Measurements from ENCODE around the gene PSD4.

The PSD4 gene

DNA sequence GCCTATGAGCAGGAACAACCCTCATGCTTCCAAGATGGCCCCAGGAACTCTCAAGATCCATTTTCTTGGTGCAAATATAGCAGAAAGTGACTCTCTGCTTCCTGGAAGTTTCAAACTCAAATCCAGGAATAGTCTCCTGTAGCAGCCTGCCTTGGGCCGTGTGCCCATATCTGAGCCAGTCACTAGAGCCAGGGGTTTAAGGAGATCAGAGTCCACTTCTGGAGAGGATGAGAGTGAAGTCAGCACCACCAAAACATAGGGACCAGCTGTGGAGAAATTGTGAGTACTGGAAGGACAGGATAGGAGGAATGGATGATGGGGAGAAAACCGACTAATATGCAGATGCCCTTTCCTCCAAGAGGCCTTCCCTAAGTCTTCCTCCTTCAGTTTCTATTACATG, 33.2 kb downstream of the PSD4 start:
- DNase-seq (ENCODE audit: low read depth): no peak

DNA sequence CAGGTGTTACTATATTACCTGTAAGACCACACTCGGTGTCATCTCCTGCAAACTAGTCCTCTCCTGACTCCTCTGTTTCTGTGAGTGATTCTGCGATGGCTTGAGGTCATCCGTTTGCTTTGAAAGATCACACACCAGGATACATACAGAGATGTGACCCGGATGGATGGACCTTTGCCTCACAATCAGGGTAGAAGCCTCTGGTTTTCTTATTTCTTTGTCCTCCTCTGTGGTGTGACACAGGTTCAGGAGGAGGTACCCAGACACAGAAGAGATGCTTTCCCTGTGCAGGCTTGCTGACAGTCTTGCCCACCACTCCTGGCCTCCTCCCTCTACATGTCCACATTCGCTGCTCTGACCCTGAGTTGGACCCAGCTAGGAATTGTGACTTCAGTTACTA, 34.6 kb downstream of the PSD4 start:
- no peak for DNase-seq (ENCODE audit: low read depth)

DNA sequence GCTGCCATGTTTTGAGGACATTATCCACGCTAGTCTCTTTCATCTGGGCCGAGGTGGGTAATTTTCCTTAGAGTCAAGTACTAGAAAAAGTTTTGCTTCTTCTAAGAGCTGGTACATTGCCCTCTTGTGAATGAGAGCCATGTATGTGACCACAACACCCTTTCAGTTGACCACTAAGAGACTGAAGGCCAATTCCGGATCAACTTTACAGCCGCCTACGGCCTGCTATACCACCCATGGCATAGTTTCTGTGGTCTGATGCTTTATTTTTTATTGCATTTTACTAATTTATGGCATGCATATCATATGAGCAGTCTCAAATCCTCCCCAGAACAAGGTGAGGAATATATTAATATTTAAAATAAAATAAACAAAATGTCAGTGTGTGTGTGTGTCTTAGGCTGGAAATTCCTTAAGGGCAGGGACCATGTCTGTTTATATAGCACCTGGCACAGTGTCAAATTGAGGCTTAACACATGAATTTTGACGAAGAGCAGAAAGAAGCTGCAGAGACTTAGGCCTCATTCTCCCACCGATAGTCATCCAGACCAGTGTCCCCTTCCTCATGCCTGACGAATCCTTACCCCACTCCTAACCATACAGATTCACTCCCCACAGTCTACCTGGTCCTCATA, 35.4 kb downstream of the PSD4 start:
- DNase-seq (ENCODE audit: low read depth): no peak

DNA sequence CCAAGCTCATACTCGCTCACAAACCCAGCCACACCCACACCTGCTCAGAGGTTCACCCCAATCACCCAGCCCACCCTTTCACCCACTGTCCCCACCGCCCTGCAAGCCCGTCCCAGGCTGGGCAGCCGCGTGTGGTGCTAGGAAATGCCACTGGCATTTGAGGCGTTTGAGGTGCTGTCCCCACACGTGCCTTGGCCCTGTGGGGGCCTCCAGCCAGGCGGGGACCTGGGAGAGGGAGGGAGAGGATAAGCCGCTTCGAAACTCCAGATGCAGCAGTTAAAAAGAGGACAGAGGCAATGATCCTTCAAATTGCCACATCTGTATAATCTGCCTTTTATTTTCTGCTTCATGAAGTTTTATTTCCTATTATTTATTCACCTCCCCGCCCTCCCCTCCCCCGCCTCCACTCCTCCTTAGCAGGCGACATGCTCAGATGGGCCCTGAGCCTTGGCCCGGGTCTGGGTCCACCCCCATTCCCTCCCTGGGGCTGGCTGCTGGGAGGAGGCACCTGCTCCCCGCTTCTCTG, 35.9 kb downstream of the PSD4 start:
- DNase-seq (ENCODE audit: low read depth): no peak

DNA sequence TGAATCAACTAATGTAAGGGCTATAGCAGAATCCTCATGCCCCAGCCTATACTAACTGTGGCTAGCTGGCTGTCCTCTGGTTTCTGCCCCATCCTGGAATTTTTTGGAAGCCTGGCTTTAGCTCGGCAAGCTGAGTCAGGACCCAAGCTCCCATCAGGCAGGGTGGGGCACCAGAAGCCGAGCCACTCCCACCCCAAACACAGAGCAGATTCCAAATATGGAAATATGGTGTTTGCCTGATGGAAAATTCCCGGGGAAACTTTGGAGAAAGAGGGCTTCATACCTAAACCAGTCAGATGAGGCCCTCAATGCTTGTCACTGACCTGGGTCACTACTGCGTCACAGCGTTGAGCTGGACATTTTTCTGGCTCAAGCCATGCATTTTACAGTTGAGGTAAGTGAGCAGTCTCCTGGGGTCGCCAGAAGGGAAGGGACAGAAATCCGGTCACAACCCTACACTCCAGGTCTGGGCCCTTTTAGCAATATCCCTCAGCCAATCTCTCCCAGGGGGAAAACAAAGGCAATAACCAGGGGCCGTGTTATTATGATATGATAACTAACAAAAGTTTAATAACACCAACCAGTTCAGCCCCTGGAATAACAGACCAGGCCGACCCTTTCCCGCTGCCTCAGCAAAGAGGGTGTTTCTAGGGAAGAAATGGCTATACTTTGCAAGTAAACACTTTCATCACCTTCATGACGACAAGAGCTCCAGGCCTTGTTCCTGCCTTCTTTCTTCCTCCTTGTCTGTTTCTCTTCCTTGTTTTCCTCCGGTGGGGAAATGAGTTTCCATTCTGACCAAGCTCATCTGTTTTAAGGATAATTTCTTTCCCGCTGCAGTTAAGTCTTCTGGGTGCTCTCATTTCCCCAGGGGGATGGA, 37.7 kb downstream of the PSD4 start:
- DNase-seq (ENCODE audit: low read depth): no peak

DNA sequence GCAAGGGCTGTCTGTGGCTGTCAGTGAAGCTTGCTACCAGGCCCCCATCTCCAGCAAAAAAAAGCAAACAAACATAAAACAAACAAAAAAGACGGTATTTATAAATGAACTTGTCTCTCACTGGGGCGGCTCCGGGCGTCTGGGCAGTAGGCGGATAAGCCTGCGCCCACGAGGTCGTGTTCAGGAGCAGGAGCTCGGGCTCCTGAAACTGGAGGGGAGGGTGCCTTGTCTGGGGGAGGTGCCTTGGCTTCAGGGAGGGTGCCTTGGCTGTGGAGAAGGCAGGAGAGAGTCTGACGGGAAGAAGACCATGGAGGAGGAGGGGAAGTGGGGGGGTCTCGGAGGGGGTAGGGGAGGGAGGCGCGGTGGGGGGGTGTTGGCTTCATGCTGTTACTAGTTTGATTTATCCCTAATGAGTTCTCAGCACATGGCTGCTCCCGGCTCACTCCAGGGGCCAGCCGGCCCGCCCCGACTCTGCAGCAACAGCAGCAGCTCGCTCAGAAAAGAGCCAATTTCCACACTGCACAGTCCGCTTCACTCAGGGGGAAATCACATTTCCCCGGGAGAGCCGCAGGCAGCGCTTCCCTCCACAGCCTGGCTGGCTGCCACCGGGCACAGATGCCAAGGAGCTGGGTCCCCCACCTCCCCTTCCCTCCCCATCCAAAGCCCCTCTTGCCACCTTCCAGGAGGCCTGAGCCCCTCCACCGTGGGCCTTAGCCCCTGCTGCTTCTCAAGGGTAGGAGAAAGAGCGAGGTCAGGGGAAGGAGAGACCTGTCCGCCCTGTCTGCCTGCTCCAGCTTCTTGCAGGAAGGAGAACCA, 38.7 kb downstream of the PSD4 start:
- DNase-seq (ENCODE audit: low read depth): no peak

DNA sequence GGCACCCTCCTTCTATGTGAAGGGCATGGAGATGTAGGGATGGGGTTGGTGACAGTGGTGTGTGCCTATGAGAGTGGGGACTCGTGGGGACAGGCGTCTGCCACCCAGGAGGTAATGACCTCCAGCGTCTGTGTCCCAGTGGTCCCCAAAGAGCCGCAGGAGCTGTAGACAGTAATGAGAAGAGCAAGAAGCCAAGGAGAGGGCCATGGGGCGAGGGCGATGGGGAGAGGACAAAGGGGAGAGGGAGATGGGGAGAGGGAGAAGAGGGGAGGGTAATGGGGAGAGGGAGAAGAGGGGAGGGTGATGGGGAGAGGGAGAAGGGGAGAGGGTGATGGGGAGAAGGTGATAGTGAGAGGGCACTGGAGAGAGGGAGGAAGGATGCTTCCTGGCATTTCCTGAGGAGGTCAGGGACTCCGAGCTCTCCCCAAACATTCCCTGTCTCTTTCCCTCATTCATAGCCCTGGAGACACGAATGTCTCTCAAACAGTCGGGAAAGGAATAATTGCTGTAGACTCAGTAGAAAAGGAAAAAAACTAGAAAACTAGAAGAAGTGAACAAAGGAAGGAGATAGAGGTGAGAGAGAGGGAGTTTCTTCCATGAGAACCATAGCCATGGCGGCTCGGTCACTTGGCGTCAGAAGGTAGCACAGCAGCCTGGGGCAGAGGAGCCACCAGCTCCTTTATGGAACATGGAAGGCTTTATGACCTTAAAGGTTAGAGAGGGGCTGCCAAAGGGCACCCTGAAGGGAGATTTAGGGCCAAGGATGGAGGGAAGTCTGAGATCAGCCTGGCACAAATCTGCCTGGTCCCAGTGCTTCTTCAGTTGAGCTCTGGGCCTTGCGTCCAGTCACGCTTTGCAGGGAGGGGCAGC, 39.5 kb downstream of the PSD4 start:
- no peak for DNase-seq (ENCODE audit: low read depth)

DNA sequence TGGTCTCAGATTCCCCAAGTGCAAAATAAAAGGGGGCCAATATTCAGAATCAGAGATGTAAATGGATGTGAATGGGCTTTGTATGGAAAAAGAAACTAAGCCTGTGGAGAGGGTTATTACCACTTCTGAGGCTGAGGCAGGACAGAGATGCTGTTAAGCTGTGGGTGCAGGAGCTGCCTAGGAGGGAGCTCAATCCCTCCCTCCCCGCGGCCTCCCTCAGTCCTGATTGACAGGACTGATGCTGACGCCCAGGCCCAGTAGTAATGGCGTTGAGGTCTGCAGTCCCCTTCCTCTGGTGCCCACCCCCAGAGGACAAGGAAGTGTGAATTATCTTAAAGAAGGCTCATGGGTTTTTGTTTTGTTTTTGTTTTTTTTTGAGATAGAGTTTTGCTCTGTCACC, 40.4 kb downstream of the PSD4 start:
- no peak for DNase-seq (ENCODE audit: low read depth)

DNA sequence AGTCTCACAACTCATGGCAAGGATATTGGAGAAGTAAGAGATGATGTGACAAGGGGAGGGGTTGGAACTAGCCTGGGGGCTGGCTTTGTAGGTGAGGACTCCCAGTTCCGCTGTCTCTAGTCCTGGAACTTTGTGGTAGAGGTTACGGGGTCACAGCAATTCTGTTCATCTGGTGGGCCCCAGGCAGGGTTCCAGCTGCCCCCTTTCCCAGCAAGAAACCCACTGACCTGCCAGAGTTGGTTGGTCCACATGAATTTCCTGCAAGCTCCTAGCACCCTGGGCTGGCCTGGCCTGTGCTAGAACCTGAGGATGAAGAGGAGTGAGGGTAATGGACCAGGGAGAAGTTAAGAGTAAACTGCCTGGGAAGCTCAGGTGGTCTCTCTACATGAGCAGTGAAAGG, 41.3 kb downstream of the PSD4 start:
- DNase-seq (ENCODE audit: low read depth): no peak

DNA sequence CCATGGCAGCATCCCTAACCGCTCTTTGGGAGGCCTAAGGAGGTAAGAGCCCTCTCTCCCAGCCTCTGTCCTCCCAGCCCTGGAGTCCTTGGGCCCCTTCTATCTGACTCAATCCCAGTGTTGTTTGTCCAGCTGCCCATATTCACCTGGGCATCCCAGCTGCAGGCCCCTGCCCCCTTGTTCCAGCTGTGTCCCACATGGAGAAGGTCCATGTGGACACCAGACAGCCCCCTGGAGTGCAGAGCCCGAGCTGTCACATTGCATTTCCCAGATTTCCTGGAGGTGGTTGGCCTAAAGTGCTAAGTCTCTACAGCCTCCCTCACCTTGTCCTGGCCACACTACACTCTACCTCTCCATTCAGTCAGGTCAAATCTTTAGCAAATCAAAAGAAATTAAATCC, 42.5 kb downstream of the PSD4 start:
- DNase-seq (ENCODE audit: low read depth): no peak

DNA sequence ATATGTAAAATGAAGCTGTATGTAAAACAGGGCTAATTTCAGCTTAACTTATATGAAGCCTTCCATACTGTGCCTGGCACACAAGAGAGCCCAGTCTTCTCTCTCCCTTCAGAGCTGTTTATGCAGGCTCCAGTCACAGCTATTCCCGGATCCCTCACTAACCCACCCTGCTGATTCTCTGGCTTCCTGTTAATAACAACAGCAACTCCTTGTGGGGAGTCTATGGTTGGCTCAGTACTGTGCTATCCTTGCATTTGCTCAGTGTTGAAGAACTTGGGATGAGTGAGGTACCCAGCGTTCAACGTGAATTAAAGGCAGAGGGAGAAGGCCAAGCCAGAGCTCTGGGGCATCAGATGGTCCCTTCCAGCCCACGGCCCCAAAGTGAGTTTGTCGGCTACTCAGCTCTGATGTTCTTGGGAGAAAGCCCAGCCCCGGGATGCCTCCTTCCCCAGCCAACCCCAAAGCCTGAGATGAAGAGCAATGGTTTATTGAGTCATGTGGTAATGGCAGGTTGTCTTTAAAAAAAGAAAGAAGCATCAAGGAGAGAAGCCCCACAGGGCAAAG, 43.2 kb downstream of the PSD4 start:
- DNase-seq (ENCODE audit: low read depth): no peak

DNA sequence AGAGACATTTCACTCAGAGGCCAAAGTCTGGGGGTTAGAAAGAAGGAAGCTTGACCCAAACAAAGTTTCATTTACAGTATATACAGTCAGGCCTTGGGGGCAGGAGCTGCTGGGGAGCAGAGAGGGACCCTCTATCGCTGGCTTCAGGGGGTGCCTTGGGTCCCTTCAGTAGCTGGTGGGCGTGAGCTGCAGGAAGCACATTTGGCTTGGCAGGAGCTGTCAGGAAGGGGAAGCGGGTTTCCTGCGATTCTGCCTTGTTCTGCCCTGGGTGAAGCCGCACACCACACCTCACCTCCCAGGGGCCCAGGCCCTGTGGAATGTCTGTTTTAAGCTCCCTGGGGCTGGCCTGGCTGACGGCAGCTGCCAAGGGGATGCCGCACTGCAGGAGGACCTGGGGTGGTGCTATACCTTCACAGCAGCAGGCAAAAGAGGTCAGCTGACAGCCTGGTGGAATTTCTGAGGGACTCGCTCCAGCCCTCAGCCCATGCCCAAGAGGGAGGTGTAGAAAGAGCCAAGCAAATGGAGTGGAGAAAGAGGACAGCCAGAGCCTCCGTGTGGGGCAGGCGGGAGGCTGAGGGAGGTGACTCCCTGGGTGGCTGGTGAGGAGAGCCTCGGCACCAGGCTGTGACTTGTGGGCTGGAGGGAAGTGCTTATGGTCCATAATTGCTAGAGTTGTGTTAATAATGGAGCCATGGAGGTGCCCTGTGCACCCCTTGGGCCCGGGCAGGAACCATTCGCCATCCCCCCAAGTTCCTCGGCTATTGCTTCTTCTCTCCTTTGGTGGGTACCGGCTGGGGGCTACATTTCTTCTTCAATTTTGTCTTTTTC, 43.9 kb downstream of the PSD4 start:
- no peak for DNase-seq (ENCODE audit: low read depth)

DNA sequence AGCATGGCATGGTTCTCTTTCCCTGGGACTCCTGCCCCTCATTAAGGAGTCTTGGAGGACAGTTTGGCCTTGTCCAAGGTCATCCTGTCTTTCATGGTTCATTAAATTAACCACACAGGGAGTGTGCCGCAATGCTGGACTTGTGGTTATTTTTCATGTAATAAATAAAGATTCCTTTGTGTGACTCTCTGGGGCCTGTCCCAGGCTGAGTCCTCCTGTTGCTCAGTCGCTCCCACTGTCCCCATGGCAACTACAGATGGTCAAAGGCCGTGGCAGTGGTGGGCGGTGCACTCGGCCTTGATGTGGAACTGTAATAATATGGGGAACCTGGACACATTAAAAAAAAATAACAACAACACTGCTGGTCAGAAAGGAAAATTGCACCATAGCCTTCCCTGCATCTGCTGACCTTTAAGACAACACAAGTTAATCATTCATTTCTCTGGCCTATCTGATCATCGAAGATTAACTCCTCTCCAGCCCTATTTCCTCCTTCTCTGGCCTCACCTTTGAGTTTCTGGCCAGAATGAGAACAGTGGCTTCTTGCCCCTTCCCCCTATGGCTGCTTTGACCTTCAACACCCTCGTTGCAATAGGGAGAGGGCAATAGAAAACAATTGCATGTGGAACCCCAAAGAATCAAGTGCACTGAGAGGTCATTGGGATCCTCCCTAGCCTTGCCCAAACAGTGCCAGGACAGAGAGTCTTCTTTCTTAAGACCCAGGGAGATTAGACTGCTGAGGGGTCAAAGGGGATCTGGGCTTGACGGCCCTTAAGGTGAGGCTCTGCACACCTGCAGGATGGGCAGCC, 44.7 kb downstream of the PSD4 start:
- no peak for DNase-seq (ENCODE audit: low read depth)

DNA sequence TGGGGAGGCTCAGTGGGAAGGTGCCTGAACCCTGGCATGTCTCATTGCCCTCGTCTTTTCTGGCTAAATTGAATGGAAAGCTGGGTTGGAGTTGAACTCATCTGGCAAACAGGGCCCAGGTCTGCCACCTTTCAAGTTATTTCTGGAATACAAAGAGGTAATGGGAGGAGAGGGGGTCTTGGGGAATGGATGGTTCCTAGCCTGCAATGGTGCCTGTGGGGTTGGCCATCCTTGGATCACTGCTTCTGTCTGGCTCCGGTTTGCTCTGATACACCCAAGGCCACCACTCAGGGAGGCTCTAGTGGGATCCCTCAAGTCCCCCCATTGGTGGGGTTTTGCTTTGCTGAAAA, 45.3 kb downstream of the PSD4 start:
- DNase-seq (ENCODE audit: low read depth): no peak

DNA sequence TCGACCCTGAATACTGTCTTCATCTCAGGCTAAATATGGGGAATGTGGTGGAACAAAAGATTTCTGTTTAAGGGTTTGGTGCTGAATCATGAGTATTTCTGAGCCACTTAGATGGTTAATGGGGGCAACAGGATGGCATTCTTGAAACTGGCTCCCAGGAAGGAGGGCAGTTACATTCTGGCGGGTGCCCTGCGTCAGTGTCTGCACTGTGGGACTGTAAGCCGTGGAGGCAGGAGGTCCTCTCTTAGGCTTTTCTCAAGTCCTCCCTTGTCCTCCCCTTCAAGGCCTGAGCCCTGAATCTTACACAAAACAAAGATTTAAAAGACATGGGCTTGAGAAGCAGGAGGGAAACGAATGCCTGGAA, 45.7 kb downstream of the PSD4 start:
- no peak for DNase-seq (ENCODE audit: low read depth)

DNA sequence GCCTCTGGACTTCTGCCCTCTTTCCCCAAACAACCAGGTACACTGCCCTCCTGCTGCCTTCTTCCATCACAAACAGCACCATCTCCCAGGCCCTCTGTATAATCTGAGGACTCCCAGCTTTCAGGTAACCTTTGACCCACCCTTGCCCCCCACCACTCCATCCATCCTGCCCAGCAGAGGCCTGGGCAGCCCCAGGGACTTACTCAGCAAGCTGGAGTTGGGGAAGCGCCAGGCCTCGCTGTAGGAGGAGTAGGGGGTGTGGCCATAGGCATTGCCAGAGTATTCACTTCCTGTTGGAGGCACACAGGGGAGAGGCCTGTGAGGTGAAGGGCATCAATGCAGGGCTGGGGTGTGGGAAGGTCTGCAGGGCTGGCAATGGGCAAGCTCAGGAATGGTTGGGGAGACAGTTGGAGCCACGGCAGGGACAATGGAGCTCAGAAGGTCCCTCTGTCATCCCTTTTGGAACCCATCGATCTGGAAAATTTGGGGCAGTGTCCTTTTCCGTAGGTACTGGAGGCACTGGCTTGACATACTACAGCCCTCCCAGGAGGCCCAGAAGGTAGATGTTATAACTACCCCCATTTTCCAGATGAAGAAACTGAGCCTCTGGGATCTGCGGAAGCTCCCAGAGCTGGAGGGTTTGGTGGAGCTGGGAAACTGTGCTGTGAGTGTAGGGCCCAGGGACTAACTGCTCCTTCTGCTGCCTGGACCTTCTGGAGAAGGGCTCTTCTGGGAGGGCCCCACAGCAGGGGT, 46.3 kb downstream of the PSD4 start:
- no peak for DNase-seq (ENCODE audit: low read depth)

DNA sequence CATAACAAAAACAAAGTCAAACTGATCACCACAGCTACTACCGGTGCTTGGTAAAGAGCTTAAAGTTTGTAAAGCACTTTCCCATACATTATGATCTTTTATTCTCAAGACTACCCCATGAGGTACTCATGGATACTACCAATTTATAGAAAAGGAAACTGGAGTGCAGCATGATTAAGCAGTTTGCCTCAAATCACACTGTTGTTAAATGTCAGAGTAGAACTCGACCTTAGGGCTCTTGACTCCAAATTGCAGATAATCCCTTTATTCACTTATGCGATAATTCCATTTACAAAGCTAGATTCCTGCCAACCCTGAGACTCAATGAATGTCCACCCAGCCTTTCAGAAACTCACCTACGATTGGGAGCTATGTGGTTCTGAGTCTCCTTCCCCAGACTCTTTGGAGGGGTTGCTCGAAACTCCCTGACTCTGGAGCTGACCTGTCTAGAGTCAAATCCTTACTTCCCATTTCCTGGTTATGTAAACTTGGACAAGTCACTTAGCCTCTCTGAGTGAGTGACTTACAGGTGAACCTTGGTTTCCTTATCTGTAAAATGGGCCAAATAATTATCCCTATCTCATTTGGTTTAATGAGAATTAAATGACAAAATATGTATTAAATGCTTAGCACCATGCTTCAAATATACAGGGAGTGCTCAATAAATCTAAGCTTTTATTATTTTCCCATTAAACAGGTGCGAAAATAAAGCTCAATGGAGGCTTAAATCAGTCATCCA, 47.4 kb downstream of the PSD4 start:
- DNase-seq (ENCODE audit: low read depth): no peak

DNA sequence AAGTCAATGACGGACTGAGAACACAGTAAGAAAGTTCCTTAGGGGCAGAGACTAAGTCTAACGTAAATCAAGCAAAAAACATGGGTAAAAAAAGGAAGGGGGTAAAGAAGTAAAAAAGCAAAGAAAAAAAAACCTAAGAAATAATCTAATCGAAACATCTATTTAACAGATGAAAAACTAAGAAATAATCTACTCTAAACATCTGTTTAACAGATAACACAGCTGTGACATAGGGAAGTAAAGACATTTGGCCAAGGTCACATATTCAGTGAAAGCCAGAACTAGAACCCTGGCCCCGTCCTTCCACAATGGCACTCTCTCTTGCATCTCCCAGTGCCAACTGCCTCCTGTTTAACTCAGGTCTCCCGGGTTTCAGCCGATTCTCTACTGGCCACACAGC, 48.1 kb downstream of the PSD4 start:
- DNase-seq (ENCODE audit: low read depth): no peak

Measured in stimulated activated CD8-positive, alpha-beta memory T cell treated with anti-CD3 and anti-CD28 coated beads, Interleukin-12 subunit alpha, Interleukin-12 subunit beta, amount 100 ng/mL, for 4 hours (primary cell).